Measurements from ENCODE around the gene MFSD2A. TPM values are rescaled to one million over a fixed set of nuclear protein-coding genes. Genes with fewer than 3 reads are reported as not detected.

Gene MFSD2A
- polyA plus RNA-seq, 1 of the 3 experiments (the other 2 are of a cell fraction), result 6.3 TPM

DNA sequence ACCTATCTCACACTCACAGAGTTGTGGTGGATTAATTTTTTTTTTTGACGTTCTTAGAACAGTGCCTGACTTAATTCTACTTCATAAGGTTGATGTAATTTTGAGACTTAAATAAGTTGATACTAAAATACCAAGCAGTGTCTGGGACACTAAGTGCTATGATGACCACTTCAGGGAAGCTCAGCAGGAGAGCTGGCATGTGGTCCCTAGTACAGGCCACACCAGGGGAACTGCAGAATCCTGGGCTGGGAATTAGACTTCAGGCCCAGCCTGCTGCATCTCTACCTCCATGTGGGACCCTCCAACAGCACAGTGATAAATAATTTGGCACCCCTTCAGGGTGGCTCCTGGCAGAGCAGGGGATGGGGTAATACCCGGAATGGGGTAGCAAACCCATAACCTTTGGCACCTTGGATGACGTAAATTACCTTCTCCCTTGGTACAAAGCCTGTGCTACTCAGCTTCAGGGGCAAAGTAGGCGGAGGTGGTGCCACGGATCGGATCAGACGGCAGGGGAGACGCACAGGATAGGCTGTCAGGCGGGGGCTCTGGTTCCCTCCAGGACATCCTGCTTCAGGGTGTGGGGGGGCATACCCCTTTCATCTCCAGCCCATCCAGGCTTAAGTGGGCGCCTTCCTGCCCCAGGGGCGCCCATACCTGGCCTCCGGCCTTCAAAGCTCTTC lies 4.8 kb downstream of the MFSD2A start:
- POLR2A ChIA-PET, result no interaction called here
- no peaks in the 10 kb centered on the region for H3K36me3 ChIP-seq (replicated peaks in 1 of 2; ENCODE audit: control insufficient read depth in 1 of 2, insufficient read depth in 2 of 2, low read length in 1 of 2)
- CTCF ChIA-PET, result interaction anchor here (0.6 to 3.4 kb wide), 4 partner anchors 13 to 41 kb away, joined by 3 to 21 read pairs (median 3); no protein-coding TSS in a partner anchor
- no peak overlapping the region for H3K27ac ChIP-seq (ENCODE audit: low read depth in 2 of 2, low read length in 1 of 2)
- WGBS (ENCODE audit: low lambda C conversion rate), result 90% methylated on average over 9 of the region's 12 CpGs
- no peak for DNase-seq
- no peaks in the 10 kb centered on the region for H3K9me2 ChIP-seq
- H3K9ac ChIP-seq, result no peak overlapping the region
- H3F3A ChIP-seq (replicated peaks; ENCODE audit: insufficient read depth), result no peaks in the 10 kb centered on the region
- no peaks in the 10 kb centered on the region for H3K9me3 ChIP-seq
- H3K4me1 ChIP-seq (ENCODE audit: control insufficient read depth in 1 of 2, insufficient read depth in 2 of 2, low read depth in 1 of 2, low read length in 1 of 2), result peaks cover 0 to 16% of the 10 kb centered on the region in 2 experiments; a peak in 1 of 4 replicates
- peaks cover 8% of the 10 kb centered on the region; the same call in 1 of the 2 replicates for H3K79me2 ChIP-seq (ENCODE audit: insufficient read depth)
- no peak overlapping the region for H2AFZ ChIP-seq (ENCODE audit: low read depth)
- TF ChIP-seq NFIC (IDR thresholded peaks at IDR 0.05; ENCODE audit: borderline replicate concordance) (no peak), MXI1 (IDR thresholded peaks at IDR 0.05; ENCODE audit: low read depth, low read length) (no peak), TEAD4 (IDR thresholded peaks at IDR 0.05; ENCODE audit: borderline replicate concordance, insufficient read depth) (no peak), NRF1 (IDR thresholded peaks at IDR 0.05; ENCODE audit: low read depth, low read length) (no peak), RXRA (IDR thresholded peaks at IDR 0.05; ENCODE audit: borderline replicate concordance, low read depth) (no peak), GATA2 (CRISPR knock-in tag; IDR thresholded peaks at IDR 0.05) (no peak), CHD2 (IDR thresholded peaks at IDR 0.05; ENCODE audit: low read length, partially characterized antibody) (no peak), RFX5 (IDR thresholded peaks at IDR 0.05; ENCODE audit: low read length) (no peak), FOXJ3 (CRISPR knock-in tag; IDR thresholded peaks at IDR 0.05) (no peak), TAF1 (IDR thresholded peaks at IDR 0.05; ENCODE audit: borderline replicate concordance, low read depth, low read length) (no peak), EZH2phosphoT487 (IDR thresholded peaks at IDR 0.05; ENCODE audit: borderline replicate concordance, low read depth) (no peak), SIN3A (IDR thresholded peaks at IDR 0.05; ENCODE audit: borderline replicate concordance, low read depth, low read length) (no peak), JUND (IDR thresholded peaks at IDR 0.05) (no peak)
- TF ChIP-seq, protein P1, sequence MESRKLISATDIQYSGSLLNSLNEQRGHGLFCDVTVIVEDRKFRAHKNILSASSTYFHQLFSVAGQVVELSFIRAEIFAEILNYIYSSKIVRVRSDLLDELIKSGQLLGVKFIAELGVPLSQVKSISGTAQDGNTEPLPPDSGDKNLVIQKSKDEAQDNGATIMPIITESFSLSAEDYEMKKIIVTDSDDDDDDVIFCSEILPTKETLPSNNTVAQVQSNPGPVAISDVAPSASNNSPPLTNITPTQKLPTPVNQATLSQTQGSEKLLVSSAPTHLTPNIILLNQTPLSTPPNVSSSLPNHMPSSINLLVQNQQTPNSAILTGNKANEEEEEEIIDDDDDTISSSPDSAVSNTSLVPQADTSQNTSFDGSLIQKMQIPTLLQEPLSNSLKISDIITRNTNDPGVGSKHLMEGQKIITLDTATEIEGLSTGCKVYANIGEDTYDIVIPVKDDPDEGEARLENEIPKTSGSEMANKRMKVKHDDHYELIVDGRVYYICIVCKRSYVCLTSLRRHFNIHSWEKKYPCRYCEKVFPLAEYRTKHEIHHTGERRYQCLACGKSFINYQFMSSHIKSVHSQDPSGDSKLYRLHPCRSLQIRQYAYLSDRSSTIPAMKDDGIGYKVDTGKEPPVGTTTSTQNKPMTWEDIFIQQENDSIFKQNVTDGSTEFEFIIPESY (IDR thresholded peaks at IDR 0.05; ENCODE audit: borderline replicate concordance, low read depth), result no peak
- TF ChIP-seq, protein P2, sequence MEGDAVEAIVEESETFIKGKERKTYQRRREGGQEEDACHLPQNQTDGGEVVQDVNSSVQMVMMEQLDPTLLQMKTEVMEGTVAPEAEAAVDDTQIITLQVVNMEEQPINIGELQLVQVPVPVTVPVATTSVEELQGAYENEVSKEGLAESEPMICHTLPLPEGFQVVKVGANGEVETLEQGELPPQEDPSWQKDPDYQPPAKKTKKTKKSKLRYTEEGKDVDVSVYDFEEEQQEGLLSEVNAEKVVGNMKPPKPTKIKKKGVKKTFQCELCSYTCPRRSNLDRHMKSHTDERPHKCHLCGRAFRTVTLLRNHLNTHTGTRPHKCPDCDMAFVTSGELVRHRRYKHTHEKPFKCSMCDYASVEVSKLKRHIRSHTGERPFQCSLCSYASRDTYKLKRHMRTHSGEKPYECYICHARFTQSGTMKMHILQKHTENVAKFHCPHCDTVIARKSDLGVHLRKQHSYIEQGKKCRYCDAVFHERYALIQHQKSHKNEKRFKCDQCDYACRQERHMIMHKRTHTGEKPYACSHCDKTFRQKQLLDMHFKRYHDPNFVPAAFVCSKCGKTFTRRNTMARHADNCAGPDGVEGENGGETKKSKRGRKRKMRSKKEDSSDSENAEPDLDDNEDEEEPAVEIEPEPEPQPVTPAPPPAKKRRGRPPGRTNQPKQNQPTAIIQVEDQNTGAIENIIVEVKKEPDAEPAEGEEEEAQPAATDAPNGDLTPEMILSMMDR (IDR thresholded peaks at IDR 0.05), result no peak
- TF ChIP-seq, protein P3, sequence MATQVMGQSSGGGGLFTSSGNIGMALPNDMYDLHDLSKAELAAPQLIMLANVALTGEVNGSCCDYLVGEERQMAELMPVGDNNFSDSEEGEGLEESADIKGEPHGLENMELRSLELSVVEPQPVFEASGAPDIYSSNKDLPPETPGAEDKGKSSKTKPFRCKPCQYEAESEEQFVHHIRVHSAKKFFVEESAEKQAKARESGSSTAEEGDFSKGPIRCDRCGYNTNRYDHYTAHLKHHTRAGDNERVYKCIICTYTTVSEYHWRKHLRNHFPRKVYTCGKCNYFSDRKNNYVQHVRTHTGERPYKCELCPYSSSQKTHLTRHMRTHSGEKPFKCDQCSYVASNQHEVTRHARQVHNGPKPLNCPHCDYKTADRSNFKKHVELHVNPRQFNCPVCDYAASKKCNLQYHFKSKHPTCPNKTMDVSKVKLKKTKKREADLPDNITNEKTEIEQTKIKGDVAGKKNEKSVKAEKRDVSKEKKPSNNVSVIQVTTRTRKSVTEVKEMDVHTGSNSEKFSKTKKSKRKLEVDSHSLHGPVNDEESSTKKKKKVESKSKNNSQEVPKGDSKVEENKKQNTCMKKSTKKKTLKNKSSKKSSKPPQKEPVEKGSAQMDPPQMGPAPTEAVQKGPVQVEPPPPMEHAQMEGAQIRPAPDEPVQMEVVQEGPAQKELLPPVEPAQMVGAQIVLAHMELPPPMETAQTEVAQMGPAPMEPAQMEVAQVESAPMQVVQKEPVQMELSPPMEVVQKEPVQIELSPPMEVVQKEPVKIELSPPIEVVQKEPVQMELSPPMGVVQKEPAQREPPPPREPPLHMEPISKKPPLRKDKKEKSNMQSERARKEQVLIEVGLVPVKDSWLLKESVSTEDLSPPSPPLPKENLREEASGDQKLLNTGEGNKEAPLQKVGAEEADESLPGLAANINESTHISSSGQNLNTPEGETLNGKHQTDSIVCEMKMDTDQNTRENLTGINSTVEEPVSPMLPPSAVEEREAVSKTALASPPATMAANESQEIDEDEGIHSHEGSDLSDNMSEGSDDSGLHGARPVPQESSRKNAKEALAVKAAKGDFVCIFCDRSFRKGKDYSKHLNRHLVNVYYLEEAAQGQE (IDR thresholded peaks at IDR 0.05; ENCODE audit: low read depth, low read length), result no peak
- TF ChIP-seq, protein P4, sequence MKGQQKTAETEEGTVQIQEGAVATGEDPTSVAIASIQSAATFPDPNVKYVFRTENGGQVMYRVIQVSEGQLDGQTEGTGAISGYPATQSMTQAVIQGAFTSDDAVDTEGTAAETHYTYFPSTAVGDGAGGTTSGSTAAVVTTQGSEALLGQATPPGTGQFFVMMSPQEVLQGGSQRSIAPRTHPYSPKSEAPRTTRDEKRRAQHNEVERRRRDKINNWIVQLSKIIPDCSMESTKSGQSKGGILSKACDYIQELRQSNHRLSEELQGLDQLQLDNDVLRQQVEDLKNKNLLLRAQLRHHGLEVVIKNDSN (IDR thresholded peaks at IDR 0.05; ENCODE audit: borderline replicate concordance, low read depth), result no peak
- TF ChIP-seq, protein P5, sequence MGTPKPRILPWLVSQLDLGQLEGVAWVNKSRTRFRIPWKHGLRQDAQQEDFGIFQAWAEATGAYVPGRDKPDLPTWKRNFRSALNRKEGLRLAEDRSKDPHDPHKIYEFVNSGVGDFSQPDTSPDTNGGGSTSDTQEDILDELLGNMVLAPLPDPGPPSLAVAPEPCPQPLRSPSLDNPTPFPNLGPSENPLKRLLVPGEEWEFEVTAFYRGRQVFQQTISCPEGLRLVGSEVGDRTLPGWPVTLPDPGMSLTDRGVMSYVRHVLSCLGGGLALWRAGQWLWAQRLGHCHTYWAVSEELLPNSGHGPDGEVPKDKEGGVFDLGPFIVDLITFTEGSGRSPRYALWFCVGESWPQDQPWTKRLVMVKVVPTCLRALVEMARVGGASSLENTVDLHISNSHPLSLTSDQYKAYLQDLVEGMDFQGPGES (IDR thresholded peaks at IDR 0.05; ENCODE audit: low read depth, low read length), result no peak
- TF ChIP-seq, protein P6, sequence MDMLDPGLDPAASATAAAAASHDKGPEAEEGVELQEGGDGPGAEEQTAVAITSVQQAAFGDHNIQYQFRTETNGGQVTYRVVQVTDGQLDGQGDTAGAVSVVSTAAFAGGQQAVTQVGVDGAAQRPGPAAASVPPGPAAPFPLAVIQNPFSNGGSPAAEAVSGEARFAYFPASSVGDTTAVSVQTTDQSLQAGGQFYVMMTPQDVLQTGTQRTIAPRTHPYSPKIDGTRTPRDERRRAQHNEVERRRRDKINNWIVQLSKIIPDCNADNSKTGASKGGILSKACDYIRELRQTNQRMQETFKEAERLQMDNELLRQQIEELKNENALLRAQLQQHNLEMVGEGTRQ (IDR thresholded peaks at IDR 0.05; ENCODE audit: borderline replicate concordance, low read depth, low read length), result no peak
- no peak overlapping the region for H3K4me2 ChIP-seq
- no peaks in the 10 kb centered on the region for H4K20me1 ChIP-seq (ENCODE audit: insufficient read depth)
- H3K27me3 ChIP-seq (ENCODE audit: insufficient read depth), result no peaks in the 10 kb centered on the region
- no peak overlapping the region for H3K4me3 ChIP-seq (ENCODE audit: low read depth in 2 of 2, low read length in 1 of 2)

All from SK-N-SH (cell line).